ENCODE measurements around the gene SCARF2. TPM values are rescaled to one million over a fixed set of nuclear protein-coding genes. Genes with fewer than 3 reads are reported as not detected.

The SCARF2 gene
- total RNA-seq, 4 donors from 2014 or later: 14.8 to 25.3 (median 20.1) TPM

- Histone ChIP-seq H3K27ac (peak overlapping the region in 2 of 4 donors; percentile 30 to 41), H3K4me3 (no peak overlapping the region), H3K36me3 (peaks cover 0 to 45% of the 10 kb centered on the region in 2 donors), H3K27me3 (peaks cover 6% of the 10 kb centered on the region), H3K9me3 (no peaks in the 10 kb centered on the region), H3K4me1 (peaks cover 0 to 53% (median 10%) of the 10 kb centered on the region in 3 donors)
- TF ChIP-seq POLR2A (IDR thresholded peaks at IDR 0.05): no peak
- WGBS, 2 donors (ENCODE audit: low coverage in 1 of 2): 61 to 83% methylated on average over 3 of the region's 13 CpGs
- no peak for ATAC-seq
Observed at GRCh38 chr22:20440637-20441591, 3.3 kb upstream of the SCARF2 start.

- Histone ChIP-seq H3K4me1 (peaks cover 0 to 62% (median 15%) of the 10 kb centered on the region in 3 donors), H3K36me3 (peaks cover 0 to 37% of the 10 kb centered on the region in 2 donors), H3K27ac (peak overlapping the region in 1 of 4 donors; percentile 85), H3K4me3 (no peak overlapping the region), H3K27me3 (peaks cover 12% of the 10 kb centered on the region), H3K9me3 (no peaks in the 10 kb centered on the region)
- WGBS, 2 donors (ENCODE audit: low coverage in 1 of 2): 100% methylated on average over 2 of the region's 5 CpGs; no CpG with 5 or more reads in 1 of the 2 donors
- ATAC-seq: no peak
- TF ChIP-seq EP300 (IDR thresholded peaks at IDR 0.05): no peak
- TF ChIP-seq POLR2A (IDR thresholded peaks at IDR 0.05): no peak
- no peak for TF ChIP-seq CTCF (IDR thresholded peaks at IDR 0.05)
- no peak for TF ChIP-seq POLR2AphosphoS5 (IDR thresholded peaks at IDR 0.05)
Observed at GRCh38 chr22:20439928-20440575, 2.4 kb upstream of the SCARF2 start.

- no peak for ATAC-seq
- Histone ChIP-seq H3K36me3 (peaks cover 0 to 31% of the 10 kb centered on the region in 2 donors), H3K4me1 (peaks cover 0 to 67% (median 15%) of the 10 kb centered on the region in 3 donors), H3K27me3 (peaks cover 12% of the 10 kb centered on the region), H3K27ac (peak overlapping the region in 2 of 4 donors; percentile 84 to 85), H3K9me3 (no peaks in the 10 kb centered on the region), H3K4me3 (no peak overlapping the region)
- TF ChIP-seq POLR2AphosphoS5 (IDR thresholded peaks at IDR 0.05) (no peak), POLR2A (IDR thresholded peaks at IDR 0.05) (no peak), EP300 (IDR thresholded peaks at IDR 0.05) (no peak), CTCF (IDR thresholded peaks at IDR 0.05) (no peak)
- 58% methylated on average over 2 of the region's 4 CpGs; no CpG with 5 or more reads in 1 of the 2 donors for WGBS, 2 donors (ENCODE audit: low coverage in 1 of 2)
Observed at GRCh38 chr22:20439556-20439927, 1.9 kb upstream of the SCARF2 start.

- Histone ChIP-seq H3K4me3 (peak overlapping the region; percentile 48 to 80), H3K36me3 (peaks cover 0 to 25% of the 10 kb centered on the region in 2 donors), H3K4me1 (peaks cover 0 to 74% (median 15%) of the 10 kb centered on the region in 3 donors), H3K27ac (peak overlapping the region; percentile 59 to 88 (median 84)), H3K27me3 (peaks cover 12% of the 10 kb centered on the region), H3K9me3 (no peaks in the 10 kb centered on the region)
- no peak for ATAC-seq
- TF ChIP-seq POLR2AphosphoS5 (IDR thresholded peaks at IDR 0.05) (no peak), CTCF (IDR thresholded peaks at IDR 0.05) (peak in 2 of 4 experiments; percentile 3 to 16)
- 39% methylated on average over 9 of the region's 13 CpGs; no CpG with 5 or more reads in 1 of the 2 donors for WGBS, 2 donors (ENCODE audit: low coverage in 1 of 2)
Observed at GRCh38 chr22:20438678-20439492, 1.3 kb upstream of the SCARF2 start.

- WGBS, 2 donors (ENCODE audit: low coverage in 1 of 2): 33% methylated on average over 3 of the region's 6 CpGs
- peaks cover 0 to 75% (median 15%) of the 10 kb centered on the region in 3 donors for H3K4me1 ChIP-seq
- ATAC-seq: no peak
- H3K9me3 ChIP-seq: no peaks in the 10 kb centered on the region
- peaks cover 12% of the 10 kb centered on the region for H3K27me3 ChIP-seq
- TF ChIP-seq POLR2A (IDR thresholded peaks at IDR 0.05) (no peak), POLR2AphosphoS5 (IDR thresholded peaks at IDR 0.05) (no peak), CTCF (IDR thresholded peaks at IDR 0.05) (no peak), EP300 (IDR thresholded peaks at IDR 0.05) (no peak)
- H3K36me3 ChIP-seq: peaks cover 0 to 20% of the 10 kb centered on the region in 2 donors
- H3K27ac ChIP-seq: peak overlapping the region; percentile 59 to 88 (median 84)
- peak overlapping the region; percentile 48 to 80 for H3K4me3 ChIP-seq
Observed at GRCh38 chr22:20438427-20438677, 727 bp upstream of the SCARF2 start.
